HK-2 (cell line): Measurements from ENCODE around the gene DTNA.
"Not testable (repeated sequence)": the region's sequence is repeated elsewhere in the genome, so short reads cannot be mapped to it uniquely, and the experiment has no call there.

Experiments
- DNase-seq: peaks from one replicate; pipeline ENCODE4 v3.0.0-alpha.2; 2018; ENCODE audit not compliant: unreplicated experiment

The DTNA gene

DNA sequence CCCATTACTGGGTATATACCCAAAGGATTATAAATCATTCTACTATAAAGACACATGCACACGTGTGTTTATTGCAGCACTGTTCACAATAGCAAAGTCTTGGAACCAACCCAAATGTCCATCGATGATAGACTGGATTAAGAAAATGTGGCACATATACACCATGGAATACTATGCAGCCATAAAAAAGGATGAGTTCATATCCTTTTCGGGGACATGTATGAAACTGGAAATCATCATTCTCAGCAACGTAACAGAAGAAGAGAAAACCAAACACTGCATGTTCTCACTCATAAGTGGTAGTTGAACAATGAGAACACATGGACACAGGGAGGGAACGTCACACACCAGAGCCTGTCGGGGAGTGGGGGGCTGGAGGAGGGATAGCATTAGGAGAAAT, 15.6 kb downstream of the DTNA start:
- DNase-seq, result not testable (repeated sequence)

- no peak for DNase-seq
Observed at GRCh38 chr18:34726286-34727004, 16.3 kb downstream of the DTNA start.

- DNase-seq, result no peak
Observed at GRCh38 chr18:34729264-34729663, 19.2 kb downstream of the DTNA start.

DNA sequence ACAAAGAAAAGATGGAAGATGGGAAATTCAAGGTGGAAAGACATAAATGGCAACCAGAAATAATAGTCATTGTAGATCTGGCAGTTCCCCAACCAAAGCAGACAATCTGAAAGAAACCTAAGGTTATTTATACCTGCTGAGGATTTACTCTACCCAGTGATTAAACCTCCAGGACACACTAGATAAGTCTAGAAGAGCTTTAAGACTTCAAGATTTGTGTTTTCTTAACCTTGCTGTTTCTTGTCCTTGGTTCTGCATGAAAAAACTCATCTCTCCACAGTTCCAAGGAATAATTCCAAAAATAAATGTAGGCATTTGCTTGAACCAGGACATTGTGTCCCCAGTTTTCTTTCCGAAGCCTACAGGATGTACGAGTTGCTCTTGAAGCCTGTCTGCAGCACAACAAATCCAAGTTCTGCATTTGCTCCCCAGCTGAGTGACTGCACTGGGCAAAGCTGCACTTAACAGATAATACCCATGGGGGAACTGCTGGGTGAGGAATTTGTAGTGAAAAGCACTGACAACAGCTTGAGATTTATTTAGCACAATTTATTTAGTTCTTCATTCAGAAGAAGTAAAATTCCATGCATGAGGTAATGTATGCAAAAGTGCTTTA, 19.8 kb downstream of the DTNA start:
- no peak for DNase-seq

- DNase-seq, result no peak
Observed at GRCh38 chr18:34730774-34731173, 20.7 kb downstream of the DTNA start.

- DNase-seq, result no peak
Observed at GRCh38 chr18:34734056-34734455, 24.0 kb downstream of the DTNA start.

- not testable (repeated sequence) for DNase-seq
Observed at GRCh38 chr18:34734526-34734925, 24.4 kb downstream of the DTNA start.

DNA sequence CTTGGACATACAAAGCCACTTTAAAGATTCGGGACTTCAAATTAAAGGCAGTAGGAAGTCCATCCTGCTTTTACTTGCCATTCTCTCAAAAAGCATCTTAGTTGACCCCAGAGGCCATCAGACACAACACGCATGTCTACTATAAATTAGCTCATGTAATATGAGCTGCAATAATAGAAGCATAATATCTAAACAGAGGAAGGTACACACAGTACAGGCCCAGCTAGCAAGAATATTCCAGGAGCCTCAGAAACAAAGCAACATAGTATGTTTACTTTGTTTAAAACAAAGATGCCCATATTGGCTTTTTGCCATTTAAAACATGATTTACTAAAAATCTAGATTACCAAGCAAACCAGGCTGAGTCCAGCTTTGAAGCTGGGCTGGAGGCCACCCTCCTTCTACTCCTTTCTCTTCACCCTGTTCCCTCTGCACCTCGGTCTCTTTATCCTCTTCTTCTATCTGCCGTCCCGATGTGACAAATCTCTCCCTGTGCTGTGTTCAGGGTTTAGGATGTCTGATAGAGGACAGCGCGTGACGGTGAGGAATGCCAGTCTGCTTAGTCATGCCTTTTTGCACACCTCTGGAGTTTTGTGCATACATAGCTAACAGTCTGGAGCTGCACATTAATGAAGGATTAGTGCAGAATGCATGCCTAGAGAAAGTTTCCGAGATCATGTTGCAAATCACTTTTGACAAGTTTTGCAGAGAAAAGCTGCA, 28.2 kb downstream of the DTNA start:
- DNase-seq, result peak; percentile 6

- DNase-seq, result no peak
Observed at GRCh38 chr18:34740101-34740500, 30.0 kb downstream of the DTNA start.

GRCh38 chr18:34740724-34741123, 30.6 kb downstream of the DTNA start:
- DNase-seq, result no peak

- DNase-seq, result no peak
Observed at GRCh38 chr18:34741401-34741800, 31.3 kb downstream of the DTNA start.

DNA sequence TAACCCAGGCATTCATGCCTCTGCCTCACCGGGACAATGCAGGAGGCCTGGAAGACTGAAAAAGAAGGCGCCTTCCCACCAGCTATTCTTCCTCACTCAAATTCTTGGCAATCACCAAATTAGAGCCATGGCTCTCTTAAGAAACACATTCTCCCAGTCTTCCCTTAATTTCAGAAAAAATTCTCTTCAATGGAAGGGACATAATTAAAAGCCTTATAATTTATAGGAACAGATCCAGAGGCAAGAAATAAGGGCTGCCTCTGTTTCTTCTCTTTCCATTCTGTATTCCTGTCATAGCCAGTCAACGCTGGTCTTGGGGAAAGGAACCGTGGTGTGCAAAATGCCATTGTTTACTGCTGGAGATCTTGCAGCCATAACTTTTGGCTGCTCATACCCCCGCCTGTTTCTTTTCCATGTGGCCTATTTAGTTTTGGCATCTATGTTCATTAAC, 32.8 kb downstream of the DTNA start:
- no peak for DNase-seq

GRCh38 chr18:34744569-34744968, 34.5 kb downstream of the DTNA start:
- no peak for DNase-seq

- DNase-seq, result no peak
Observed at GRCh38 chr18:34746614-34747013, 36.5 kb downstream of the DTNA start.

GRCh38 chr18:34749721-34750120, 39.6 kb downstream of the DTNA start:
- no peak for DNase-seq

GRCh38 chr18:34752056-34752455, 42.0 kb downstream of the DTNA start:
- DNase-seq, result no peak

- no peak for DNase-seq
Observed at GRCh38 chr18:34754300-34754699, 44.2 kb downstream of the DTNA start.

GRCh38 chr18:34757666-34758065, 47.6 kb downstream of the DTNA start:
- no peak for DNase-seq

DNA sequence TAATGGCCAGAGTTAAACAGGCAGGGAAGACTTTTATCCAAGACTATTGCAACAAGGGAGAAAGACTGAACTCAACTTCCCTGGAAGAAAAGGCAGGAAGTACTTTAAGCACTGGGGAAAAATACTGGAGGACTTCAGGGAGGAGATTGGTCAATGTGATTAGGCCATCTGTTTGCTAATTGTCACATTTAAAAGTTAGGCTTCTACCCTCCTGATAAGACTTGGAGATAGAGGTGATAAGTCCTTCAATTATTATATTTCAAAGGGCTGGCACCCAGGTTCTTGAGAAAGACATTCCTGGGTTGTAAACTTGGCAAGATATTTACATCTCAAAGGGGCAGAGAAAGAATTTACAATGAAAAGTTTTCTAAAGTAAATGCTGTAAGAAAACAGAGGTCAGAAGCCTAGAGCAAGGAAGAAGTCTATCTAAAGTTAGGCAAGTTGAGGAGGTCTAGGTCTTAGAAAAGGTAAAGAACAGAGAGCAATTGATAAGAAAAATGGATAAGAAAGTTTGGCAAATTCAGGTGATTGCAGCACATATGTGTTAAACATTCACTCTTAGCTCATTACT, 48.4 kb downstream of the DTNA start:
- no peak for DNase-seq

- DNase-seq, result no peak
Observed at GRCh38 chr18:34760444-34760843, 50.3 kb downstream of the DTNA start.

- no peak for DNase-seq
Observed at GRCh38 chr18:34764451-34764850, 54.4 kb downstream of the DTNA start.

DNA sequence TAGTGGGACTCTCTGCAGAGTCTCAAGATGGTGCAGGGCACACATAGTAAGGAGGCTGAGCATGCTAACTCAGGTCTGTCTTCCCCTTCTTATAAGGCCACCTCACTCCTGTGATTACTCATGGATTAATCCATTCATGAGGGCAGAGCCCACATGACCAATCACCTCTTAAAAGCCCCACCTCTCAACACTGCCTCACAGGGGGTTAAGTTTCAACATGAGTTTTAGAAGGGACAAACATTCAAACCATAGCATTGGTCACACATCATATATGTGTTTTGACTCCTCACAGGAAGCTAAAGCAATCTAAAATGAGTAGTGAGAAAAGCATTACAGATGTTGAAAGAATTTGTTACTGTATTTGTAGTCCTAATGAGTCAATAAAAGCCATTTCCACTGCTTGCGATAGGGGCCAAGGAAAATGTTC, 57.5 kb downstream of the DTNA start:
- peak; percentile 0 for DNase-seq

DNA sequence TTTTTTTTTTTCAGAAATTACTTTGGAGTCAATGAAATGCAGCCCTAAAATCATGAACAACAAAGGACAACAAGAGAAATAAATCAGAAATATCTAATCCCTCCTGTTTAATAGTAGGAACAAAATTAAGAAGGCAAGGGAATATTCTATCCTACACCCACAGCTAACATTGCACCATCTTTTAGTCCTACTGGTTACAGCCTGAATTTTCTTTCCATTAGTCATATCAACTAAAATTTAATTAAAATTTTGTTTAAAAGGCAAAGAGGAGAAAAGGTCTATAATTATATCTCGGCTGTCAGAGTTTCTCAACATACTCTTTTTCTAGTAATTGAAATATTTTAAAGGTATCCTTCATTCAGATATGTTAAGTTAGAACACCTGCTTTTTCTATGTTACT, 61.9 kb downstream of the DTNA start:
- DNase-seq, result no peak
